HG02973 (cell line): ENCODE data around the gene DEPP1.

ENCODE experiments used
- ATAC-seq: cut with Tn5 transposase; IDR thresholded peaks from one replicate; pipeline ENCODE4 v1.9.1; 2021; ENCODE audit warnings: moderate library complexity; ENCODE audit not compliant: unreplicated experiment

The DEPP1 gene

DNA sequence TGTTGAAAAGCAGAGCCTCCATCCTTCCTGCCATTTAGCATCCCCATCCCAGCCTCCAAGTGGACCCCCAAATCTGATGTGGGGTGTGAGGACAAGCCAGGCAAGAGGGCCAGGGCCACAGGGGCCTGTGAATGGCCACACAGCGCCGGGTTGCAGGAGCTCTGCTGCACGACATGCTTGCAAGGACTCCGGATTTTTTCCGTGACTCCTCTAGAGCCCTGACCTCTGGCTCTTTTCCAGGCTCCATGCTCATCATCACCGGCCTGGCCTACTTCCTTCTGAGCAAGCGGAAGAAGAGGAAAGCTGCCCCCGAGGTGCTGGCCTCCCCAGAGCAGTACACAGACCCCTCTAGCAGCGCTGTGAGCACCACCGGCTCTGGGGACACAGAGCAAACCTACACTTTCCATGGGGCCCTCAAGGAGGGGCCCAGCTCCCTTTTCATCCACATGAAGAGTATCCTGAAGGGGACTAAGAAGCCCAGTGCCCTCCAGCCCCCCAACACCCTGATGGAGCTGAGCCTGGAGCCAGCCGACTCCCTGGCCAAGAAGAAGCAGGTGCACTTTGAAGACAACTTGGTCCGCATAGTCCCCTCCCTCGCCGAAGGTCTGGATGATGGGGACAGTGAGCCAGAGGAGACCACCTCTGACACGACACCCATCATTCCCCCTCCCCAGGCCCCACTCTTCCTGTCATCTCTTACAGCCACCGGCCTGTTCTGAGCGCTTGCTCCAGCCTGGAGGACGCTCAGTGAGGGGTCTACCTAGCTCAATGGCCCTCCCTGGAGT, 44.0 kb downstream of the DEPP1 start:
- no peak for ATAC-seq

- ATAC-seq = no peak
Measured at GRCh38 chr10:44933451-44934321, 44.9 kb downstream of the DEPP1 start.

- peak; percentile 91 for ATAC-seq
Measured at GRCh38 chr10:44932517-44933450, 45.8 kb downstream of the DEPP1 start.

- no peak for ATAC-seq
Measured at GRCh38 chr10:44931621-44932516, 46.7 kb downstream of the DEPP1 start.

GRCh38 chr10:44930904-44931620, 47.5 kb downstream of the DEPP1 start:
- no peak for ATAC-seq

DNA sequence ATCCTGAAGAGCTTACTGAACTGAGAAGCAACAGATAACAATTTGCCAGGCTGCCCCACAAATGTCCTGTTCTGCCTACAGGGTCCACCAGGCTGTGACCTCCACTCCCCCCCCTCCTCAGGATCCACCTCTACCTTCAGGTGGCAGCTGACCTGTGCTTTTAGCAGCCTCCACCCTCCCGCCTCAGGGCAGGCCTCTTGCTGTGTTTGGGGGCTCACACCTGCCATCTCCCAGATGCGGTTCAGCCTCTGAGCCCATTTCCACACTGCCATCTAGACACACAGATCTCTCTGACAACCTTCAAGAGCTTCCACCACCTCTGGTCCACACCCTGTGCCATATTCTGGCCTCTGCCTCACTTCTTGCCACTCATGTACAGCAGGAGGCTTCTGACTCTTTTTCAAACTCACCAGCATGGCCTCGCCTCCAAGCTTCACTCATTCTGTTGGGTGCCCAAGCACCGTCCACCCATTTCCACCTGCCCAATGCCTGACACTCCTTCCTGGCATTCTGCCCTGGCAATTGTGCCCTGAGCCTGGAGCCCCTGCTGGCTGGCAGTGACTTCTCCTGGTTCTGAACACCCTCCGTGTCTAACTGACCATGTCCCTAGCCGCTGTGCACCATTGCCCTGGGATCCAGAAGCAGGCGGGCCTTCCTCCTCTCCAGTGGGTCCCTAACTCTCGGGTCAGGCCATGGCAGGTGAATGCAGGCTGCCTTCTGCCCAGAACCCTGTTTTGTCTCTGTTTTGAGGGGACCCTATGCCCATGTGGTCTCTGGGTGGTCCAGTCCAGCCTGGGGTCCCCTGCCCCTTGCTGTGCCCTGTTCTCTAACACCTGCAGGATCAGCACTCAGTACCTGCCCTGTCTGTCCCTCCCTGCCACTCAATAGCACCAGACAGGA, 49.0 kb downstream of the DEPP1 start:
- ATAC-seq = no peak

- ATAC-seq = no peak
Measured at GRCh38 chr10:44928462-44928861, 50.1 kb downstream of the DEPP1 start.

DNA sequence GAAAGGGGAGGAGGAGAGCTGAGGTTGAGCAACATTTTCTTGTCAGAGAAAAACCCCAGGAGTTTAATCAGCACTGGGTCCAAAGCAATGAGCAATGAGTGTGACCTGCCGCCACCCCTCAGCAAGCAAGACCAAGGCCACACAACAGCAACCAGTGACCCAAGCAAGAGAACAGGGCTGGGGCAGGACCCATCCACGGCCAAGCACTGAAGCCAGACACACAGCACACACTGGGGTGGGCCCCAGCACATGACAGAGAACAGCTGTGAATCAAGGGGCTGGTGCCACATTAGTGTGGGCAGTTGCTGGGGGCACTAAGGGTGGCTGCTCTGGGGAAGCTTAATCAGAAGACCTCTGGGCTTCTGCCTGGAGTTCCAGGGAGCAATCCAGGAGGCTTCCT, 51.3 kb downstream of the DEPP1 start:
- ATAC-seq = no peak

DNA sequence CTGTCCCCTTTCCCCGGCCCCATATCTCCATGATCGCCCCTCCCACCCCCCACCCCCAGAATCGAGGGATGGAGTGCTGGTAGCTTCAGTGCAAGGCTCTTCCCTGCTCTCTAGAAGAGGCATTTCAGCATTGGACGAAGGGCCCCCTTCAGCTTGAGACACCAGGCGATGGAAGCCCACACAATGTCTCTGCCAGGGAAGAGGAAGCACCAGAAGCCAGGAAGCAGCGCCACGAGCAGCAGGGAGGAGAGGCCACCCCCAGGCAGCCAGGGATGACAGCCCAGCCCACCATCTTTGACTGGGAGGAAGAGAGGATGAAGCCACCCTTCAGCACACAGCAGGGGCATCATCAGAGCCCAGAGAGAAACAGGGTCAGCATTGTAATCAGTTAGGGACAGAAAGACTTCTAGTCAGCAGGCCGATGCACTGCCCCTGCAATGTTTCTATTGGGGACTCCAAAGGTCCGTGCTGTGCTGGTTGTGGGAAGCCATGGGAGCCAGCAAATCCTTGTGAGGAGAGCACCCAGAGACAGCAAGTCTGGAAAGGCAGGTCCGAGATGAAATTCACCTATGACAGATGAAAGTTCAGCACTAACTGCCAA, 51.8 kb downstream of the DEPP1 start:
- no peak for ATAC-seq
